NCI-H187 (cell line): ENCODE measurements around the gene LYPD6.
"Not testable (repeated sequence)": the region's sequence is repeated elsewhere in the genome, so short reads cannot be mapped to it uniquely, and the experiment has no call there.

Experiments used
- DNase-seq, 2 experiments: peaks; one replicate each; lab custom pipeline; 2025; lab: John Stamatoyannopoulos, UW

Gene LYPD6, protein sequence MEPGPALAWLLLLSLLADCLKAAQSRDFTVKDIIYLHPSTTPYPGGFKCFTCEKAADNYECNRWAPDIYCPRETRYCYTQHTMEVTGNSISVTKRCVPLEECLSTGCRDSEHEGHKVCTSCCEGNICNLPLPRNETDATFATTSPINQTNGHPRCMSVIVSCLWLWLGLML

DNA sequence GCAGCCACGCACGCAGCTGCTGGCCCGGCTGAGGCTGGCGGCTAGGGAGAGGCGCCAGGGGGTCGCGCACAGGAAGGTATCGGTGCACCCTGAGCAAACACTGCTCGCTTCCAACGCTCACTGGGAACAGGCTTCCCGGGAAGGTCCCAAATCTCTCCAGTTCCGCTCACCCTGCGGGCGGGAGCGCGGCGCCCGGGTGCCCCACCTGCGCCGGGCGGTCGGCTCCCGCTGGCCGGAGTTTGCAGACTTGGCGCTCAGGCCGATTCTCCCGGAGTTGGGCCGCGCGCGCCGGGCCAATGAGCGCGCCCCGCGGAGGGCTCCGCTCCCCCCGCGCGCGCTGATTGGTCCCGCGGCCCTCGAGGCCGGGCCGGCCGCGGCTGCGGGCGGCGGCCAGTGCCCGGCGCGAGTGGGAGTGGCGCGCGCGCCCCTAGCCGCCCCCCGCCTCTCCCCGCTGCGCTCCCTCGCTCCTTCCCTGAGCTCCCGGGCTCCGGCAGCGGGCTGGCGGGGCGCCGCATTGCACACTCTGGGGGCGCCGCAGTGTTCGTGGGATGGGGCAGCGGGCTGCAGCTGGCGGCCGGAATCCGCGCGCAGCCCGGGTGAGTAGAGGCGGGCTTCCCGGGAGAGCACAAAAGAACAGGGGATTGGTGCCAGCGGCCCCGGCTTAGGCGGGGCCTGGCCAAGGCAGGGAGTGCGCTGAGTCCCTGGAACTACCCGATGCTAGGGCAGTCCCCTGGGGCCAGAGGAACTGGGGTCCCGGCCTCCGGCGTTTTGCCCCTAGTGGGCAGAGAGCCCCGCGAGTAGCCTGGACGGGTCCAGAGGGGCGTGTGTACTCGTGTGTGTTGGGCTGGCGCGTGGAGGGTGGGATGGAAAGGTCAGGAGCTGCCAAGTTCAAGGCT, at the start of gene LYPD6:
Gene LYPD6 (plus strand): TSS at position 461 of the 896 bp plus-strand sequence. CDS start 107,122 bp downstream, outside the sequence.
- peak; percentile 6 to 39 for DNase-seq

GRCh38 chr2:149281441-149281840, 48.9 kb upstream of the LYPD6 start:
- no peak for DNase-seq

DNA sequence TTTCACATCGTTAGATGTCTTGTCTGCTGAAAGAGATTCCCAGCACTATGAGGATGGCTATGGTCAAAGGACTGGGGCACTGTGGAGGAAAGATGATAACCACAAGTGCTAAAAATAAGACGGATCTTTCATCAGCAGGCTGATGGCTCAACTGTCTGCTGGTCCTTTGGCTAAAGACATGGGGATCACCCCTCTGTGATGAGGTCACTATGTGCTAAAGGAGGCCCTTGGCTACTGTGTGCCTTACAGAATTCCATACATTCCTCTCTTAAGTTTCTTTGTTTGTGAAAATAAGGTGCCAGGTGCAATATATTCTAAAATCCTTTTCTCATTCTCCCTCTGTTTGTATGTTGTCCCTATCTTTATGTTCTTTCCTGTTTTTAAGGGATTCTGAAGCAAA, 39.7 kb upstream of the LYPD6 start:
- no peak for DNase-seq

- no peak for DNase-seq
Observed at GRCh38 chr2:149291881-149292280, 38.5 kb upstream of the LYPD6 start.

- DNase-seq = no peak
Observed at GRCh38 chr2:149296031-149296430, 34.4 kb upstream of the LYPD6 start.

DNA sequence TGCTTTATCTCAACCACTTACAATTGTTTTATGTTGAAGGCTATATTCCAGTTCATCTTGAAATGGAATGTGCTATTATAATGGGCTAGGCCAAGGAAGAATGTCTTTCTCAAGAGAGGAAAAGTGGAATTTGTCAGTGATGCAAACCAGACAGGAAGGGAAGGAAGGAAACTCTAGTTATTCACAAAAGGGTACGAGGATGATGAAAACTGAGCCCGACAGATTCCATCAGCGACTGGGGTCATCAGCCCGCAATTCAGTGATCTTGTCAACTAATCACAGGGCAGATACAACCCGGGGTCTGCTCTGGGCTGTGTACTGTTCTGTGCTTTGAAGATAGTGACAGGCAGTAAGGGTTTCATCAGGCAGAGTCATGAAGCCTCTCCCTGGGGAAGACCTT, 23.4 kb upstream of the LYPD6 start:
- no peak for DNase-seq

DNA sequence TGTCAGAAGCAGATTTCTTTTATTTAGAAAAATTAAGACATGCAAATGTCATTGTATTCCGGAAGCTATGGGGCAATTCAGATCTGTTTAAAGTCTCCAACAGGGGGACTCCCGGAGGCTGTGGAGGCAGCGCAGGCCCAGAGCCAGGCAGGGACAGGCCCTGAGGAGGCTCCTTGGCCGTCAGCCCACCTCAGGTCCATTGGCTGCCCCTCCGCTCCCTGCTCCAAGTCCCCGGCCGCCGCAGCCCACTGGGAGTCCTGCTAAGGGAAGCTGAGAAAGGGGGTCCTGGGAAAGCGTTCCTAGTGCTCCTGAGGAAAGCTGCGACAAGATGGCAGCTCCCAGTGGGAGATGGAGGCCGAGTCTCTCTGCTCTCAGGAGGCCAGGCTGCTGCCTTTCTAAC, 20.0 kb upstream of the LYPD6 start:
- no peak for DNase-seq

DNA sequence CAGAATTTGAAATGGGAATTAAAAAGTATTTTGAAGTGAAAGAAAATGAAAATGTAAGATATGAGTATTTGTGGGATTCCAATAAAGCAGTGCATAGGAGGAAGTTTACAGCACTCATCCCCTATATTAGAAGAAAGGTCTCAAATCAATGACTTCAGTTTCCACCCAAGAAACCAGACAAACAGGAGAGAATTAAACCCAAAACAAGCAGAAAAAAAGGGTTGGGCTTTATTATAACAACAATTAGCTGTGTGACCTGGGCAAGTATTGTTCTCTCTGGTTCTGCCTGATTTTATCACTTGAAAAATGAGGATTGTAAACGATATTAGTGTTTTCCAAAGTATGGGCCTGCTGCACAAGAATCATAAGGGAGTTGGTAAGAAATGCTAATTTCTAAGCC, 18.3 kb upstream of the LYPD6 start:
- no peak for DNase-seq

- DNase-seq = peak; percentile 59 to 77
Observed at GRCh38 chr2:149313512-149313972, 16.8 kb upstream of the LYPD6 start.

DNA sequence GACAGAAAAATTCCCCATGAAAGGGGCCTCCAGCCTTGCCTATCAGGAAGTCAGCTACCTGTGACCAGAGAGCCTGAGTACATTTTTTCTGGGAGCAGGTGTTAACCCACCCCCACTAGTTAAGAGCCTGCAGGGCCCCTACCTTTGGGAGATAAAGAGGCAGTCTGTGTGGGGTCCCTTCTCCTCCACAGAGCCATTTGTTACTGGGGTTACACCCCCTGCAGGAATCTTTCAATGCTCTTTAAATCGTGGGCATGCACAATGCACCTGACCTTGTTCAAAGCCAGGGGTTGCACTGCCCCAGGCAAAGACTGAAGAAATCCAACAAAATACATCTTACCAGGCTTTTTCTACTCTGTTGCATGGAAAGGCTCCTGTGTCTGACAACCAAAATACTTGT, 15.7 kb upstream of the LYPD6 start:
- no peak for DNase-seq

DNA sequence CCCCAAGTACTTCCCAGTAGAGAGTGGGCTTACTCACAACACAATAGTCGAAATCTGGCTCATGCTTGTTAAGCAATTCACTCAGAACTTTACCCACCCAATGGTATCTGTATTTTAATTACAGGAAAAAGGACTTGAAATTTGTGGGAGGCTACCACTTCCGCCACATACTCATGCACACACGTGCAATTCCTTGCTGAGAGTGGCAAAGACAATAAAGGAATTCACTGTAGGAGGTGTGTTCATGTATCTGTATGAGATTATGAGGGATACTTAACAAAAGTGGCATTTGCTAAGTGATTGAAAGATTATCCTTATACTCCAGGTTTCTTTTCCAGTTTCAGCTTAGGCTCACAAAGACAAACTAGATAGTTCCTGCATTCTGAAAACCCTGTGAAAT, 14.9 kb upstream of the LYPD6 start:
- DNase-seq = no peak

GRCh38 chr2:149318566-149318965, 11.8 kb upstream of the LYPD6 start:
- not testable (repeated sequence) for DNase-seq

DNA sequence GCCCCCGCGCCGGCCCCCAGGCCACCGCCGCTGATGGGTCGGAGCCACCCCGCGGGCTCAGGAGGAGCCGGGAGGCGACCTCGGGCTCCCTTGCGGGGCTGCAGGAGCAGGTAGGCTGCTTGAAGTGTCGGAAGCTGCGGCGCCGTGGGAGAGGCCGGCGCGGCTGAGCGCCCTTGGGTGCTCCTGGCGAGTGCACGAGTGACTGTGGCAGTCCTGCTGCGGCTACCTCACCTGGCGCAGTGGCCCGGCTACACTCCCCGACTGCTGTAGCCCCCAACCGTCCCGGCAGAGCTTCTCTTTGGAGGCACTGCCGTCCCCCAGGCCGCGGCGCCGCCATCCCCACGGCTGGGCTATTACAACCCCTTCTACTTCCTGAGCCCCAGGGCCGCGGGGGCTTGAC, 10.0 kb upstream of the LYPD6 start:
- DNase-seq = no peak

DNA sequence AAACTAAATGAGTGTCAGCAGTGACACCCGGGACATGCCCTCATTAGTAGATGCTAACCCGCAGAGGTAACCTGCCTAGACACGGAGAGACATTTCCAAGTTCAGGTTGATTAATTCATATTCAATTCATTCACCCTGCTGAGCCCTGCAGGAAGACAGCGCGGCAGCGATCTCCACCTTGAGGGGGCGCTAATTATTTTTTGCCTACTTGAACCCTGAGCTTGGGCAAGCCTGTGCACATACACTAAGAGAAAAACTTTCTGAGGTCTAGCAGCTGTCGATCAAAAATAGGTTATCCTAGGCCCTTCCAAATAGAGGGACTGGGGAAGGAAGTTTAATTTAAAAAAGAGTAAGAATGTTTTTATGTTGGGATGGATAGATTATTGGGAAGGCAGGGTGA, 1.3 kb upstream of the LYPD6 start:
- DNase-seq = no peak

DNA sequence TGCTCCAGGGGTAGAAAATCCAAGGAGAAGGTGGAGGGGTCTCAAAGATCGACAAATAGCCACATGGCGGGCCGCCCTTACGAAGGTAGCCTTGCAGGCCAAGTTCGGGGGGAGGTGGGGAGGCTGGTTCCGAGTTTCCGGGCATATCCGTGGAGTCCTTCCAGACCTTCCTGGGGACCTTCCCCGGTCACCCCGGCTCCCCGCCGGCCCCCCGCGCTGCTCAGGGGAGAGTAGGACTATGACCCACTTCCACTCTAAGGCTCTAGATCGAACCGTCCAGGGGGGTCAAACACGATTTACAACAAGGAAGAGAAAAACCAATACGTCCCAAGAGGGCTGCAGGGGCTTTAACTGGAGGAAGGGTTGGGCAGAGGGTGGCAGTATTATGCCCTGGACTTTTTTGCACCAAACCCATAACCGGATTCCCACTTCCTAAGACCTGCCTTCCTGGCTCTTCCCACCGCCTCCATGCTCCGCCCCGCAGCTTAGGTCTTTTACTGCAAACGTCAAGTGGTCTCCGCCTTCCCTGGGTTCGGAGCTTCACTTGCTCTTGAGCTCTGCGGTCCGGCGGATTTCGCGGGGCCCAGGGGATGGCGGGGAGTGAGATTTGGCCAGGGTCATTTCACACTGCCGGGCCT, 779 bp upstream of the LYPD6 start:
- peak in 1 of 2 experiments; percentile 20 for DNase-seq

GRCh38 chr2:149331023-149331400, 625 bp downstream of the LYPD6 start:
- DNase-seq = no peak

- DNase-seq = no peak
Observed at GRCh38 chr2:149332364-149332763, 2.0 kb downstream of the LYPD6 start.

GRCh38 chr2:149333636-149334035, 3.2 kb downstream of the LYPD6 start:
- DNase-seq = no peak

- DNase-seq = no peak
Observed at GRCh38 chr2:149334156-149334555, 3.8 kb downstream of the LYPD6 start.

DNA sequence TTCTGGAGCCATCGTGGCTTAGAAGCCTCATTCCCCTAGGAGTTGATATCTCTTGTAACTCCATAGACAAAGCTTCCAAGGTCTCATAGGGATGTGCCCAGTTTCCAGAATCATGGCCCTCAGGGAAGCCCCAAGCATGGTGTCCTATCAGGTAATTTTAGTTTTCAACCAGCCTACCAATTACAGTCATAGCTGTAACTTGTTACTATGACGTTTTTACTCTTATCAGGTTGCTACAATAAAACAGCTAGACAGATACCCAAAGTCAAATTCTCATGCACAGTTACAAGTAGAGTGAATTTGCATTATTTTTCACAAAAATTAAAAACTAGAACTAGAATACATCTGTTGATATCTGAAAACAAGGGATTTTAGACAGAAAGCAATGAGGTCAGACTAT, 8.9 kb downstream of the LYPD6 start:
- DNase-seq = no peak

DNA sequence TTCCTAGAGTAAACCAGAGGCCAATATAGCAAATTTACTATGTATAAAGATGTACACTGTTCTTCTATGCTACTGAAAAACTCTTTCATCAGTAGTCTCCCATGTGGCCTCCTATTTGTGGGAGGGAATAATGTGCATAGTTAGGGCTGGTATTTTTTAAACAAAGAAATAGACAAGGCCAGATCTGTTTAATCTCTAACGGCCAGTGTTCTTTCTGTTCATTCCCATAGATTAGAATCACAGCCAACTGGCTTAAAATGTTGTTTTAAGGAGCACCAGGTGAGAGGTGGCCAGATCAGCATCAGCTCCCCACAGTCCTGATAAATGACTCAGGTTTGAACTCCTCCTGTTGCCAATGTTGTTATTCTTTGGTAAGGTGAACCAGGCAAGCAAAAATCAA, 12.1 kb downstream of the LYPD6 start:
- no peak for DNase-seq

DNA sequence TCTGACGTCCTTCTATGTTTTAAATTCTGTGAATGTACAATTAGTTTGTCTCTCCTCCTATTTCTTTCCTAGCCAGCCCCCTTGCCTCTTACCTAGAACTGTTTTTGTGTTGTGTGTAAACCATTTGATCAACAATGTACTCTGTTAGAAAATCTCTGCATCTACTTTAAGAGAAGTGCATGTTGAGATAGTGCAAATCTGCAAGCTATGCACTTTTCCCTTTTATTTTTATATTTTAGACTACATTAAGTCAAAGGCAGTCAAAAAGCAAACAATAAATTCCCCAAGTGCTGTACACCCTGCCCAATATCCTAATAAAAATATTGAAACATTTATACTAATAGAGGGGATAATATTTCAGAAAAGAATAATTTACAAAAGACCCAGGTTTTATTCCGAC, 13.7 kb downstream of the LYPD6 start:
- no peak for DNase-seq

DNA sequence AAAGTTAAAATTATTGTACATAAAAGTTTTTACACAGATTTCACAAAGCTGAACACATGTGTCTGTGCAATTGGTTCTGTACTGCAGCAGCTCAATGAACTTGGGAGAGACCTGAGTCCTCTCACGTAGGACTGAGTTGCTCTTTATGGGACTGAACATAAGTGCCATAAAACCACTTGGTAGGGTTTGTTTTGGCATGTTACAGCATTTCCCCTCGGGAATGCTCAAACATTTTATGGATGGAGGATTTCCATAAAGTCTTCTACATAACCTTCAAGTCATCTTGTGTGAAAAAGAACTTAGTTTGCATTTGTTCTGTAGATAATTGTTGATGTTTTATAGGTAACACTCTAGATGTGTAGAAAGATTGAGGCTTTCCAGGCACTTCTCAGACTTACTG, 15.9 kb downstream of the LYPD6 start:
- DNase-seq = no peak
